ENCODE data around the gene MUC5AC.

DNA sequence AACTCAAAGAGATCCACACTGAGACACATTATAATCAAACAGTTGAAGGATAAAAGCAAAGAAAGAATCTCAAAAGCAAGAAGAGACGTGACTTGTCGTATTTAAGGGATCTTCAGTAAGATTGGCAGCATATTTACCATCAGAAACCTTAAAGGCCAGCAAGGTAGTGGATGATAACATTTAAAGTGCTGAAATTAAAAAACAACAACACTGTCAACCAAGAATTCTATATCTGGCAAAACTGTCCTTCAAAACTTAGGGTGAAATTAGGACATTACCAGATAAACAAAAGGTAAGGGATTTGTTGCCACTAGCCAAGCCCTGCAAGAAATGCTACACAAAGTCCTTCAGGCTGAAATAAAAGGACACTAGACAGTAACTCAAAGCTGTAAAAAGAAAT lies 54.1 kb downstream of the MUC5AC start:
- TF ChIP-seq POLR2A (IDR thresholded peaks at IDR 0.05) (no peak), CTCF (IDR thresholded peaks at IDR 0.05) (no peak)
